NCI-H2196 (cell line): Measurements from ENCODE around the gene RNF113A.
"Not testable (repeated sequence)": the region's sequence is repeated elsewhere in the genome, so short reads cannot be mapped to it uniquely, and the experiment has no call there.

ENCODE experiments used
- DNase-seq: peaks from one replicate; lab custom pipeline; 2025; ENCODE audit not compliant: unreplicated experiment; lab: John Stamatoyannopoulos, UW

The RNF113A gene

DNA sequence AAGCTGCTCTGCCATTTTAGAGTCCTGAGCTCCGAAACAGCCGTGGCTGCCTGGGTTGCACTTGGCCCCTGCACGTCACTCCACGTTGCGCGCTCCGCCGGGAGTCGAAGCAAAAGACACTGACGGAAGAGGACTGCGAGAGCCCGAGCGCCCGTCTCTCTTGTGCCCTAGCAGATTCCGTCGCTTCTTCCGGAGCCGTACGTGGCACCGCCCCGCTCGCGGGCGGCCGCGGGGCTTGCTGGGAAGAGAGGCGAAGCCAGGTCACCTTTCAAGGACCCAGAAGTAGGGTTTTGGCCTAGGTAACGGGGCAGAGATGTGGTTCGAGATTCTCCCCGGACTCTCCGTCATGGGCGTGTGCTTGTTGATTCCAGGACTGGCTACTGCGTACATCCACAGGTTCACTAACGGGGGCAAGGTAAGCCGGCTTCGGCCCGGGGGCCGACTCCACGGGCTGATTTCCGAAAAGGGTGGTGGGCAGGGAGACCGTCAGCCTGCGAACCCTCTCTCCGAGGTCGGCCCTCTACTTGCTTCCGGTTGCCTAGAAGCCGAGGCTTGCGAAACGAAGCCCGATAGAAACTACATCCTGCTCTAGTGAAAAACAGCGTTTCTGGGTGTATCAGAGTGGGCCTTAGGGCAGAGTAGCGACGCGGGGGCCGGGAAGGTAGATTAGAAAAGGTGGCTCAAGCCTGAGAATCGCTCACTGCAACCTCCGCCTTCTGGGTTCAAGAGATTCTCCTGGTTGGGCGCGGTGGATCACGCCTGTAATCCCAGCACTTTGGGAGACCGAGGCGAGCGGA, at the start of gene RNF113A, which contains the start of gene NDUFA1:
Gene RNF113A (minus strand): TSS at position 135 of the 797 bp plus-strand sequence. CDS start 120 bp downstream, at position 15.
Gene NDUFA1 (plus strand): TSS at position 234 of the 797 bp plus-strand sequence. CDS start 80 bp downstream, at position 314.
- DNase-seq = peak; percentile 73

DNA sequence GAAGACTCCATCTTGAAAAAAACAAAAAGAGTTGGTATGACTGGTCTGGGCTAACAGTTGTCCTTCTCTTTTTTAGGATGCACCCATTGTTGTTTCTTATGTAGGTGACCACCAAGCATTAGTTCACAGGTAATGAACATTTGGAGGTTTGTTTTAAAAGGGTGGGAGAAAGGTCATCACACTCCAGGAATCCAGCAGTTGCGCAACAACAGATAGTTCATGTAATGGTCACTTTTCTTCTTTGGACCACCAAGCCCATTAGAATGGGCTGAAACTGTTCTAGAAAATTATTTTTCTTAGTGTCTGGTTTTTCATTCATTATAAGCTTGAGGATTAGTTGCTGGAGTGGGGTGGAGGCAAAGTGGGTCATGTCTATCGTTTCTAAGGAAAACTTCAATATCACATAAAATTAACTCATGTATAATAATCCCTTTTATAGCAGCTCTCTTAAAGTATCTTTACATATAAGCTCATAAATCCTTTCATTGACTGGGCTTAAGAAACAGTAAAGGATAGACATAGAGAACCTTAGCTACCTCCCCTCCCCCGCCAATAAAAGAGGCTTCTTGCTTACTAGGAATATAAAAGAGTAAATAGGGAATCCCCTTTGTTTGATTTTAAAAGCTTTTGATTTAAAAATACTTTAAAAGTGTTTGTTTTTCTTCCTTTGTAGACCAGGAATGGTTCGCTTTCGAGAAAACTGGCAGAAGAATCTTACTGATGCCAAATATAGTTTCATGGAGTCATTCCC, 48.5 kb upstream of the RNF113A start:
- no peak for DNase-seq

DNA sequence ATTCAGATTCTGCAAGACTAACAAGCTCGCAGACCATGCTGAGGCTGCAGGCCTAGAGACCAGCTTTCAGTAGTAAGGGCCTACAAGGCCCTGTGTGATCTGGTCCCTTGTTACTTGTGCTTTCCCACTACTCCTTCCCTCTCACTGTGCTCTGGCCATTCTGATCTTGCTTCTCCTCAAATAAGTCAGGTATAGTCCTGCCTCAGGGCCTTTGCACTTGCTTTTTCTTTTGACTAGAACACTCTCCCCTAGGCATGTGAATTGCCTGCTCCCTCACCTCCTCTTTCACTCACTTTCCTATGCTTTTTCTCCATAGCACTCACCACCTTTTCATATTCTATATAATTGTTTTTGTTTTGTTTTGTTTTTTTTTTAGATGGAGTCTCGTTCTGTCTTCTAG, 46.3 kb upstream of the RNF113A start:
- no peak for DNase-seq

DNA sequence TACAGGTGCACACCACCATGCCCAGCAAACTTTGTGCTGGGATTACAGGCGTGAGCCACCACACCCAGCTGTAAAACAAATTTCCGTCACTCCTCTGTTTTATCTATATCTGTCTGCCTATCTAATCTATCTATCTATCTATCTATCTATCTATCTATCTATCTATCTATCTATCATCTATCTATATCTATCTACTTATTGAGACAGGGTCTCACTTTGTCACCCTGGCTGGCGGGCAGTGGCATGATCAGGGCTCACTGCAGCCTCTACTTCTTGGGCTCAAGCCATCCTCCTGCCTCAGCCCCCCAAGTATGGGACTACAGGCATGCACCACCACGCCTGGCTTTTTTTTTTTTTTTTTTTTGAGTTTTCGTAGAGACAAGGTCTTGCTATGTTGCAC, 44.8 kb upstream of the RNF113A start:
- DNase-seq = no peak

DNA sequence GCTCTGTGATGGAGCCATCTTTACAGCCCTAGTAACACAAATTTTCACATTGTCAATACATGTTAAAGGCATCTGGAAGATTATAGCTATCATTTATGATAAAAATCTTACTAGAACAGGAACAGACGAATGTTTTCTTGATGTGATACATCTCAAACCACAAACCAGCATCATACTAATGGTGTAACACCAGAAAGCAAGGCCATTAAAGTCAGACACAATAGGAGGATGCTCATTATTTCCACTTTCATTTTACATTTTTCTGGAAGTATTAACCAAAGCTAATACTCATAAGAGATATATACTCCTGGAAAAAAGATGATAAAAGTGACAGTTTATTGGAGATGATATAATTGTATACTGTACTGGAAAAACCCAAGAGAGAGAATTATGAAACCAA, 29.4 kb upstream of the RNF113A start:
- no peak for DNase-seq

DNA sequence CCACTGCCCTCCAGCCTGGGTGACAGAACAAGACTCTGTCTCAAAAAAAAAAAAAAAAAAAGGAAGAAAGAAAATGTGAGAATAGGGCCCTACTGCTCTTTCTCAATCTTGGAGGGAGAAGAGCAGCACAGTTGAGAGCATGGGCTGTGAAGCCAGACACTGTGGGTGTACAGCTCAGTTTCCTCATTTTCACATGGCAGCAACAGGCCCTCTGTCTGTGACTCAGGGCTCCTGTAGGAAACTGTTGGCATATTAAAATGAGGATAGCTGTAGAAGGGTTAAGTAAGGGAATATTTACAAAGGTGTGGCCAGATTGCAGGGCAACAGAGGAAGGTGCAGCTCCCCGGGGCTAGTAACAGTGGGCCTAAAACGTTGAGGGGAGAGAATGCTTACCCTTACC, 27.6 kb upstream of the RNF113A start:
- DNase-seq = no peak

DNA sequence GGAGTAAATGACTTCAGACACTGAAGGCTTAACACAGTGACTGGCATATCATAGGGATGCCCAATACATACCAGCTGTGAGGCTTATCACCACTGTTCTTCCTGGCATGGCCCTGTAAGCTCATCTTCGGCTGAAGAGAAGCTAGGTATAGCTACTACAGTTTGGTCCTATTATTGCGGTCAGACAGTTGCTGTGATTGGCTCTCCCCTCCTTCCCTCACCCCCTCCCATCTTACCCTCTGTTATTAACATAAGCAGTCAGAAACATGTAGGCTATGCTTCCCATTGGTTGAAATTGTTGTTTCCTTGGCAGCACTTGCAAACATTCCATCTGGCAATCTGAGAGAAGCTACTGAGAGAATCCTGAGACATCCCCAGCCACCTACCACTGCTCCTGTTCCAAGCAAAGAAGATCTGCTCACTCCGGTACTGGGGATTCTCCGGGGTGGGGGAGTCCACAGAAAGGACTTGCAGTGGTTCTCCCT, 24.4 kb upstream of the RNF113A start, which contains the start of gene AKAP14:
Gene AKAP14 (plus strand): TSS at position 51 of the 484 bp plus-strand sequence. CDS start 7,331 bp downstream, outside the sequence.
- DNase-seq = no peak

DNA sequence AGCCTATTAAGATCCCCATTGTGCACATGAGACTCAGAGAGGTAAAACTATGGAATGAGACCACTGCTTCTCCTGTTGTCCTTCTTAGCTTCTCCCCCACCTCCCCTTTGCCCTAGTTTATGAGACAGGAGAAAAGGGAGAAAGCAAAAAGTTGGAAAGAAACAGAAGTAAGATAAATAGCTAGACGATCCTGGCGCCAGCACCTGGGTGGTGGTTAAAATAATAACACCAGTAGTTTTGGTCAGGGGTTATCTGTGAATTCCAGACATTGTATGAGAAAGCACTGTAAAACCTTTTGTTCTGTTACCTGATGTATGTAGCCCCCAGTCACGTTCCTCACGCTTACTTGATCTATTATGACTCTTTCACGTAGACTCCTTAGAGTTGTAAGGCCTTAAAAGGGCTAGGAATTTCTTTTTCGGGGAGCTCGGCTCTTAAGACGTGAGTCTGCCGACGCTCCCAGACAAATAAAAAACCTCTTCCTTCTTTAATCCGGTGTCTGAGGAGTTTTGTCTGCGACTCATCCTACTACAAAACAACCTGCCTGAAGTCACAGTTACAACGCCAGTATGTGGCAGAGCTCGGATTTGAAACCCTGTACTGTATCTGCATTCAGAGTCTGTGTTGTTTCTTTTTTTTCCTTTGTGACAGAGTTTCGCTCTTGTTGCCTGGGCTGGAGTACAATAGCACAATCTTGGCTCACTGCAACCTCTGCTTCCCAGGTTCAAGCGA, 20.6 kb upstream of the RNF113A start:
- DNase-seq = not testable (repeated sequence)

DNA sequence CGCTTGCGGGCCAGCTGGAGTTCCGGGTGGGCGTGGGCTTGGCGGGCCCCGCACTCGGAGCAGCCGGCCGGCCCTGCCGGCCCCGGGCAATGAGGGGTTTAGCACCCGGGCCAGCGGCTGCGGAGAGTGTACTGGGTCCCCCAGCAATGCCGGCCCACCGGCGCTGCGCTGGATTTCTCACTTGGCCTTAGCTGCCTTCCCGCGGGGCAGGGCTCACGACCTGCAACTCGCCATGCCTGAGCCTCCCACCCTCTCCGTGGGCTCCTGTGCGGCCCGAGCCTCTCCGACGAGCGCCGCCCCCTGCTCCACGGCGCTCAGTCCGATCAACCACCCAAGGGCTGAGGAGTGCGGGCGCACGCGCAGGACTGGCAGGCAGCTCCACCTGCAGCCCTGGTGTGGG, 19.1 kb upstream of the RNF113A start:
- DNase-seq = not testable (repeated sequence)

DNA sequence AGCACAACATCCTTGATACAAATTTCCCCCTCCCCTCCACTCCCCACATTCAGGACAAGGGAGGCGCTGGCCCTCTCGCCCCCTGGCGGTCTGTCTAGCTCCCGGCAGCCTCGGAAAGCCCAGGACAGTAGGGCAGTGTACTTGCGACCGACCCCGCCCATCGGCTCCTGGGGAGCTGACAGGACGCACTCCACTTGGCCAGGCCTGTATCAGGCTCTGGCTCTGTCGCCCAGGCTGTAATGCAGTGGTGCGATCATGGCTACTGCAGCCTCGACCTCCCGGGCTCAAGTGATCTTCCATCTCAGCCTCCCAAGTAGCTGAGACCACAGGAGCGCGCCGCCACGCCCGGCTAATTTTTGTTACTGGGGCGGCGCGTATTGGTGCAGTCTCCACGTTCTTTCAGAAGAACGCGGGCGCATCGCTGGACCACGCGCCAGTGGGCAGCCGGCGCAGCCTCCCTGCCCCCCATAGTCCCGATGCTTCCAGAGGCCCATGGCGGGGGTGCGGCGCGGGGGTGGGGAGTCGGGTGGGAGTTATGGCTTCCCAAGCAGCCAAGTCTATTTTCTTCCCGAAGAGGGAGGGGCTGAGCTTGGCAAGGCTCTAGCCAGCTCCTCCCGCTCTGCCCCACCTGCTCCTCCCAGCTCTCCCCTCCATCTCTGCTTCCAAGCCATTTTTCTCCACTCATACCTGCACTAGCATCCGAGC, 16.3 kb upstream of the RNF113A start:
- DNase-seq = no peak

DNA sequence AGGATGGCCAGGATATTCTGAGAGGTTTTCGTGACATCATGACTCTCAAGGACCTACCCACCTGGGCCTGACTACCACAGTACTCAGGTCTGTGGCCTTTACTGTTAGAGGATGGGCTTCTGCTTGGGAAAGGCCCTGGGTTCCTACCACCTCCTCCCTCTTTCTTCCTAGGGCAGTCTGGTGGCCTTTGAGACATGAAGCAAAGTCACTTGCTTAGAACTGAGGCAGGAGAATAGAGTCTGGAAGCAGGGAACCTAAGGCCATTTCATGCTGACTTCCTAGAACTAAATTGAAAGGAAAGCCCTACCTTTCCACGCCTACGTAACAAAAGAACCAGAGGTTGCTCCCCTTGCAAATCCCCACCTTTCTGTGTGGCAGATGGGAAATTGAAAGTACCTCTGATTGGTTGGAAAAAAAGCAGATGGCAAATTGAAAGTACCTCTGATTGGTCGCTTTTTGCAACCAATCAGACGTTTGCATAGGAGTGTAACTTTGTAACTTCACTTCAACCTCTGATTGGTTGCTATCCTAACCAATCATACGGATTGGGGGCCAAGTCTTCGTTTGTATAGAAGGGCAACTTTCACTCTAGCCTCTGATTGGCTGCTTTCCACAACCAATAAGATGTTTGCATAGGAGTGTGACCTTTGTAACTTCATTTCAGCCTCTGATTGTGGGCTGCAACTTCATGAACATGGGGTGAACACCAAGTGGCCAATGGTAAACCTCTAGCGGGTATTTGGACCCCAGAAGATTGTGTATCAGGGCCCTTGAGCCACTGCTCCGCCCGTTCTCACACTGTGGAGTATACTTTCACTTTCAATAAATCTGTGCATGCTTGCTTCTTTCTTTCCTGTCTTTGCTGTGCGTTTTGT, 14.3 kb upstream of the RNF113A start:
- DNase-seq = no peak

DNA sequence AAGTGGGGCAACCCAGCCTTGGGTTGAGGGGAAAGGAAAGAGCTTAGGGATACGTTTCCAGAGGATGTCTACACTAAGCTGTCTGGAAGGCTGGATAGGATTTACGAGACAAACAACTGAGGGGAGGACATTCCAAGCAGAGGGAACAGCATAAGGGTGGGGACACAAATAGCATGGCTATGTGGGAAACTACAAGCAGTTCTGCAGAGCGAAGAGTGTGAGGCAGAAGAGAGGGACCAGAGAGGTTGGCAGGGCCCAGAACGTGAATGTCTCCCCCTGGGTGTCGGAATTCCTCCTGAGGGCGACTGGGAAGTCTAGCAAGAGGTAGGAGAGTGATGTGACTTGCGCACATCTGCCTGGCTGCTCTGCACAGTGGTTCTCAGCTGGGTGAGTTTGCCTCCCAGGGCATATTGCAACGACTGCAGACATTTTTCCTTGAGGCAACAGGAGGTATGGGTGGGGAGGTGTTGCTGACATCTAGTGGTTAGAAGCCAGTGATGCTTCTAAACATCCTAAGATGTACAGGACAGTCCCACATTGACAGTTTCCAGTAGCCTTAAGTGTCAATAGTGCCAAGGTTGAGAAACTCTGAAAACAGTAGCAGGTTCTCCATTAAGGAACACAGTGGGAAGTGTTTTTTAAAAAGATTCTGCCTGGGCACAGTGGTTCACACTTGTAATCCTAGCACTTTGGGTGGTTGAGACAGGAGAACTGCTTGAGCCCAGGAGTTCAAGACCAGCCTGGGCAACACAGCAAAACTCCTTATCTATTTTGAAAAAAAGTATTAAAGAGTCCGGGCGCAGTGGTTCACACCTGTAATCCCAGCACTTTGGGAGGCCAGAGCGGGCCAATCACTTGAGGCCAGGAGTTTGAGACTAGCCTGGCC, 9.3 kb upstream of the RNF113A start:
- peak; percentile 42 for DNase-seq

DNA sequence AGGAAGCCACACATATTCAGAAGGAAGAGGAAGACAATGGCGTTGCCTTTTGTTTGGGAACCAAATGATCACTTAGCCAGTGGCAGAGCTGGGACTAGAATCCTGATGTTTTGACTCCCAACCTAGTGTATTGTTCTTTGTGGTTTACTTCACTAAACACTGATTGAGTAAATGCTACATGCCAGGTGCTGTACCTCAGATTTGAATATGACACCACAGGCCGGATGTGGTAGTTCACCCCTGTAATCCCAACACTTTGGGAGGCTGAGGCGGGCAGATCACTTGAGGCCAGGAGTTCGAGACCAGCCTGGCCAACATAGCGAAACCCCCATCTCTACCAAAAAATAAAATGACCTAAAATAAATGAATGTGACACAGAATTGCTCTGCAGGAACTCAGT, 8.5 kb upstream of the RNF113A start:
- DNase-seq = no peak

DNA sequence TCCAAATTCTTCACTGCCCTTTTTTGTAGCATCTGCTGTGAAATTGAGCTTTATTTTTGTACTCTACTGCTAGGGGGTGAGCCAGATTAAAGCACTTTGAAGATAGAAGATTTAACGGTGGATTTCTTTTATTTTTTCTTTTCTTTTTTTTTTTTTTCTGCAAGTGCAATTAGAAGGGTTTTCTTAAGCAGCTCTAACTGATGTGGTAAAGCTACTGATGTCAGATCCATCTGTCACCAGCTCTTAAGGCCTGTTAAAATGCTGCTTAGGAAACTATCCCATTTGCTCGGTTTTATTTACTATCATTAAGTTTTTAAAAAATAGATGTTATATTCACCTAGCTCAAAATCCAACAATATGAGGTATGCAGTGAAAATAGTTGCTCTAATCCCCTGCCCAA, 7.2 kb upstream of the RNF113A start:
- DNase-seq = no peak

DNA sequence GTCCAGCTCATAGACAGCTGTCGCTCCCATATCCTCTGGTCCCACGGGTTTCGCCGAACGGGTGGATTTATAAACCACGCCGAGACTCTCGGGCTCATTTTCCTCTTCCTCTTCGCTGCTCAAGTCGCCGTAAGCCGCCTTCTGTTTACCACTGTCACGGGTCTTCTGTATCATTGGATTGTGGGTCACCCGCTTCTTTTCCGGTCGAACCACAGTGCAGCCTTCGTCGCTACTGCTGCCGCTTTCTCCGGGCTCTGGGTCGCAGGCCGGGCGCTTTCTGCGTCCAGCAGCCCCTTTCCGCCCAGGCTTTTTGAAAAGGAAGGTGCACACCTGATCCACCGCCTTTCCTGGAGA, 311 bp downstream of the RNF113A start:
- no peak for DNase-seq

DNA sequence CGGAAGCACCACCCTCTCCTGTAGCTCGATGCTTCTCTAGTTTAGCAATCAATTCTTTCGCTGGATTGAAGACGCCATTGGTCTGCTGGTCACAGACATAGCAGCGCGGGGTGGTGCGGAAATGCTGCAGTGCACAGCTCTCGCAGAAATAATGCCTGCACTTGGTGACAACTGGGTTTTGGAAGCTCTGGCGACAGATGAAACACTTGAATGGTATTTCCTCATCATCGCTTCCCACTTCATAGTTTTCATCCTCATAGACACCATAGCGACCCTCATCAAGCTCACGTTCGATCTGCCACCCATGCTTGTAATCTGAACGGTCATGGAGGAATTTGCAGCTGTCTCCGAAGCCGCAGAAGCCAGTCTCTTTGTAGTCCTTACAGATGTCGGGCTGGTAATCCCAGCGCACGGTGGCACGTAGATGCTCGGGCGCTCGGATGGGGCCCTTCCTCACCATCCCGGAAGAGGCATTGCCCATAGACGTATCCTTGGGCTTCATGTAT, 854 bp downstream of the RNF113A start:
- DNase-seq = no peak

DNA sequence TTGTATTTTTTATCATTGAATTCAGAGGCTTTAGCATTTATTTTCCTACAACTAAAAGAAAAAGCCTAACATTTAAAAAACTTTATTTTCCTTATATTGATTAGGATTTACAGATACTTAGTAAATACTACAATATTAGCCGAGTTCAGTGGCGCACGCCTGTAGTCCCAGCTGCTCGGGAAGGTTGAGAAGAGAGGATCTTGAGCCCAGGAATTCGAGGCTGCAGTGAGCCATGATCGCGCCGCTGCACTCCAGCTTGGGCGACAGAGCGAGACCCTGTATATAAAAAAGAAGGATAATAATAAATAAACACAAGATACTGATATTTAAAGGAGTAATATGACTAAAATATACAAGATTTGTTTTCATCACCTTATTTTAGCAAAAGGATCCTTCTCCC, 18.1 kb downstream of the RNF113A start:
- DNase-seq = no peak
